ENCODE measurements around the gene GNPNAT1. TPM values are rescaled to one million over a fixed set of nuclear protein-coding genes. Genes with fewer than 3 reads are reported as not detected.

The GNPNAT1 gene
- 10 to 100 TPM; 34.3 to 62.9 TPM for total RNA-seq

GRCh38 chr14:52791223-52792096, at the start of gene GNPNAT1:
GNPNAT1 (minus strand) TSS chr14:52791607; CDS start chr14:52784650, 6,957 bp downstream.
- H3K9ac ChIP-seq (ENCODE audit: low read depth in 2 of 2, low read length in 2 of 2): peak within 1 kb of the TSS; percentile 81 to 86
- no peaks in the 10 kb centered on the region for H3K4me1 ChIP-seq
- intact Hi-C loops (cut with DNase I): no loop called here
- peak within 1 kb of the TSS; percentile 89 for H3K27ac ChIP-seq
- peak; percentile 87 for DNase-seq
- H3K36me3 ChIP-seq: no peaks in the 10 kb centered on the region
- TF ChIP-seq, protein P1, sequence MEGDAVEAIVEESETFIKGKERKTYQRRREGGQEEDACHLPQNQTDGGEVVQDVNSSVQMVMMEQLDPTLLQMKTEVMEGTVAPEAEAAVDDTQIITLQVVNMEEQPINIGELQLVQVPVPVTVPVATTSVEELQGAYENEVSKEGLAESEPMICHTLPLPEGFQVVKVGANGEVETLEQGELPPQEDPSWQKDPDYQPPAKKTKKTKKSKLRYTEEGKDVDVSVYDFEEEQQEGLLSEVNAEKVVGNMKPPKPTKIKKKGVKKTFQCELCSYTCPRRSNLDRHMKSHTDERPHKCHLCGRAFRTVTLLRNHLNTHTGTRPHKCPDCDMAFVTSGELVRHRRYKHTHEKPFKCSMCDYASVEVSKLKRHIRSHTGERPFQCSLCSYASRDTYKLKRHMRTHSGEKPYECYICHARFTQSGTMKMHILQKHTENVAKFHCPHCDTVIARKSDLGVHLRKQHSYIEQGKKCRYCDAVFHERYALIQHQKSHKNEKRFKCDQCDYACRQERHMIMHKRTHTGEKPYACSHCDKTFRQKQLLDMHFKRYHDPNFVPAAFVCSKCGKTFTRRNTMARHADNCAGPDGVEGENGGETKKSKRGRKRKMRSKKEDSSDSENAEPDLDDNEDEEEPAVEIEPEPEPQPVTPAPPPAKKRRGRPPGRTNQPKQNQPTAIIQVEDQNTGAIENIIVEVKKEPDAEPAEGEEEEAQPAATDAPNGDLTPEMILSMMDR (IDR thresholded peaks at IDR 0.05): no peak
- H3K9me3 ChIP-seq: no peaks in the 10 kb centered on the region
- H3K27me3 ChIP-seq: no peaks in the 10 kb centered on the region
- H3K4me3 ChIP-seq: peak within 1 kb of the TSS; percentile 77

GRCh38 chr14:52840877-52841276, 49.5 kb upstream of the GNPNAT1 start:
- Histone ChIP-seq H3K4me3 (no peak overlapping the region), H3K36me3 (no peaks in the 10 kb centered on the region), H3K9me3 (no peaks in the 10 kb centered on the region), H3K27ac (no peak overlapping the region), H3K9ac (ENCODE audit: low read depth in 2 of 2, low read length in 2 of 2) (no peak overlapping the region), H3K27me3 (no peaks in the 10 kb centered on the region), H3K4me1 (no peaks in the 10 kb centered on the region)
- intact Hi-C loops (cut with DNase I): no loop called here
- TF ChIP-seq, protein P1 (IDR thresholded peaks at IDR 0.05): no peak
- DNase-seq: no peak

DNA sequence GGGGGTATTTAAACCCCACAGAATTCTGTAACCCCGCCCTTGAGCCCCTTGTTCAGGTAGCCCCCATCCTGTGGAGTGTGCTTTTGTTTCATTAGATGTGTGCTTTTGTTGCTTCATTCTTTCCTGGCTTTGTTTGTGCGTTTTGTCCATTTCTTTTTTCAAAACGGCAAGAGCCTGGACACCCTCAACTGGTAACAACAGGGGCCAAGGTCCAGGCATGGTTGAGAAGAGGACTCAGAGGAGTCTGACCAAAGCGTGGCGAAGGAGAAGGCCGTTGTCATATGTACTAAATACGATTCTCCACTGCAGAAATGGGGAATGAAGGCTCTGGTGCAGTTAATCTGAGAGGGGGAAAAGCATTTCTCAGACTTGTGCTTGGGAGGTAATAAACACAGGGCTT, 46.0 kb upstream of the GNPNAT1 start:
- Histone ChIP-seq H3K36me3 (no peaks in the 10 kb centered on the region), H3K4me1 (no peaks in the 10 kb centered on the region), H3K4me3 (no peak overlapping the region), H3K9ac (ENCODE audit: low read depth in 2 of 2, low read length in 2 of 2) (no peak overlapping the region), H3K9me3 (no peaks in the 10 kb centered on the region), H3K27ac (no peak overlapping the region), H3K27me3 (no peaks in the 10 kb centered on the region)
- no peak for DNase-seq
- TF ChIP-seq, protein P1 (IDR thresholded peaks at IDR 0.05): no peak
- intact Hi-C loops (cut with DNase I): no loop called here

GRCh38 chr14:52836063-52836462, 44.7 kb upstream of the GNPNAT1 start:
- TF ChIP-seq, protein P1 (IDR thresholded peaks at IDR 0.05): no peak

GRCh38 chr14:52835122-52835903, 43.9 kb upstream of the GNPNAT1 start:
- no peaks in the 10 kb centered on the region for H3K9me3 ChIP-seq
- TF ChIP-seq, protein P1 (IDR thresholded peaks at IDR 0.05): no peak
- H3K27me3 ChIP-seq: no peaks in the 10 kb centered on the region
- no peak for DNase-seq
- H3K4me3 ChIP-seq: no peak overlapping the region
- H3K27ac ChIP-seq: no peak overlapping the region
- intact Hi-C loops (cut with DNase I): no loop called here
- no peaks in the 10 kb centered on the region for H3K4me1 ChIP-seq
- no peak overlapping the region for H3K9ac ChIP-seq (ENCODE audit: low read depth in 2 of 2, low read length in 2 of 2)
- no peaks in the 10 kb centered on the region for H3K36me3 ChIP-seq

More at GRCh38 chr14:52836063-52836462, 44.7 kb upstream of the GNPNAT1 start:
- Histone ChIP-seq H3K36me3 (no peaks in the 10 kb centered on the region), H3K9me3 (no peaks in the 10 kb centered on the region), H3K9ac (ENCODE audit: low read depth in 2 of 2, low read length in 2 of 2) (no peak overlapping the region), H3K27me3 (no peaks in the 10 kb centered on the region), H3K4me1 (no peaks in the 10 kb centered on the region), H3K4me3 (no peak overlapping the region), H3K27ac (no peak overlapping the region)
- DNase-seq: no peak
- intact Hi-C loops (cut with DNase I): no loop called here

All from colonic mucosa (tissue), 4 donors.